Adipocyte (in vitro differentiated cells): Measurements from ENCODE around the gene MEI4.
"Not testable (repeated sequence)": the region's sequence is repeated elsewhere in the genome, so short reads cannot be mapped to it uniquely, and the experiment has no call there.

ENCODE experiments used
- DNase-seq: peaks from one replicate; pipeline ENCODE4 v3.0.0-alpha.2; 2015; ENCODE audit warnings: low read depth
- H3K27me3 ChIP-seq: replicated peaks from 2 replicates; pipeline ENCODE4 v1.7.0; 2013; ENCODE audit warnings: mild to moderate bottlenecking, low read length, moderate library complexity; ENCODE audit not compliant: control insufficient read depth, insufficient read depth
- H3K36me3 ChIP-seq: 2 replicates; pipeline ENCODE4 v1.7.0; 2013; ENCODE audit warnings: low read length, mild to moderate bottlenecking, moderate library complexity; ENCODE audit not compliant: control insufficient read depth, insufficient read depth, severe bottlenecking
- H3K4me1 ChIP-seq: 2 replicates; pipeline ENCODE4 v1.7.0; 2013; ENCODE audit warnings: mild to moderate bottlenecking, low read length, moderate library complexity; ENCODE audit not compliant: control insufficient read depth, insufficient read depth
- H3K4me3 ChIP-seq: 2 replicates; pipeline ENCODE4 v1.7.0; 2013; ENCODE audit warnings: mild to moderate bottlenecking, low read length, moderate library complexity
- H3K9ac ChIP-seq: 2 replicates; pipeline ENCODE4 v1.7.0; 2013; ENCODE audit warnings: mild to moderate bottlenecking, low read length, moderate library complexity
- H3K9me3 ChIP-seq: 2 replicates; pipeline ENCODE4 v1.7.0; 2013; ENCODE audit warnings: mild to moderate bottlenecking, low read length, moderate library complexity; ENCODE audit not compliant: control insufficient read depth

Gene MEI4

DNA sequence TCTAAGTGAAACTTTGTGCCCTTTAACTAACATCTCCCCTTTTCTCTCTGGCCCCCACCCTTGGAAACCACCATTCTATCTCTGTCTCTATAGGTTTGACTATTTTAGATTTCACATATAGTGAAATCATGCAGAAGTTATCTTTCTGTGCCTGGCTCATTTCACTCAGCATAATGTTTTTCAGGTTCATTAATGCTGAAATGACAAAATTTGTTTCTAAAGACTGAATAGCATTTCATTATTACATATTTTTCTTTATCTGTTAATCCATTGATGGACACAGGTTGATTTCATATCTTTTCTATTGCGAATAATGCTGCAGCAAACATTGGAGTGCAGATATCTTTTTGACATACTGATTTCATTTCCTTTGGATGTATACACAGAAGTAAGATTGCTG is 30.7 kb downstream of the MEI4 start:
- H3K36me3 ChIP-seq, result no peaks in the 10 kb centered on the region
- no peaks in the 10 kb centered on the region for H3K9me3 ChIP-seq
- H3K9ac ChIP-seq, result no peak overlapping the region
- no peaks in the 10 kb centered on the region for H3K4me1 ChIP-seq
- DNase-seq, result no peak
- no peak overlapping the region for H3K4me3 ChIP-seq
- no peaks in the 10 kb centered on the region for H3K27me3 ChIP-seq

DNA sequence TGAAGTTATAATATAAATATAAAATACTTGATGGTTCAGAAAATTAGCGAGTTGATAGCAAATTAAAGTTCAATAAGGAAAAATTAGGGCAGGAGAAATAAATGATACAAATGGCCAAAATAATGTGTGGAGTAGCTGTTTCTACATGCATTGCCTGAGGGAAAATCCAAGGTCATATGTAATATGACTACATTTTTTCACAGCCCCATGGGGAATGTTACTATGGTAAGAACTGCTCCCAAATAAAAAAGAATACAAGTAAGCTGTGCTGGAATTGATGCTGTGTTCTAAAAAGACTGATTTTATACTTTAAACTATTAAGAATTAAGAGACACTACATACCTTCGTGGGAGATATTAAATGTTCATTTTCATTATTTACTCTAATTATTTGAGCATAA is 34.1 kb downstream of the MEI4 start:
- Histone ChIP-seq H3K4me1 (no peaks in the 10 kb centered on the region), H3K36me3 (no peaks in the 10 kb centered on the region), H3K9ac (no peak overlapping the region), H3K4me3 (no peak overlapping the region), H3K27me3 (no peaks in the 10 kb centered on the region), H3K9me3 (no peaks in the 10 kb centered on the region)
- DNase-seq, result no peak

DNA sequence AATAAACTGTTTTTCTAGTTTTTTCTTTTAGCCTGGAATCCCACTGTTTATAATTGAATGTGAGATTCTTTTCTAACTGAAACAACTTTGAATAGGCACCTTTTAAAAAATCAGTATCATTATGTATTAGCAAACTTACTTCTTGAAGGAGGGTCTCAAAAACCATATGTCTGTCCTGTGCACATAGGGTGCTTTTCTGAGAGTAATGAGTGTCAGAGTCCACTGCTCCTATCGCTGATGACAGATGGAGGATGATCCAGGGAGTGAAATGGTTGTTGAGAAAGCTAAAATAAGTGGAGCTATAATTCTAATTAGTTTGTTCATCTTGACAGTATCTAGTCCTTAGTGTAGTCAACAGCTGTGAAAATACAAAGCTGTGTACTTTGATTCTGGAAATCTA is 35.8 kb downstream of the MEI4 start:
- no peaks in the 10 kb centered on the region for H3K27me3 ChIP-seq
- H3K9ac ChIP-seq, result no peak overlapping the region
- H3K4me1 ChIP-seq, result no peaks in the 10 kb centered on the region
- no peaks in the 10 kb centered on the region for H3K36me3 ChIP-seq
- DNase-seq, result no peak
- no peak overlapping the region for H3K4me3 ChIP-seq
- no peaks in the 10 kb centered on the region for H3K9me3 ChIP-seq

DNA sequence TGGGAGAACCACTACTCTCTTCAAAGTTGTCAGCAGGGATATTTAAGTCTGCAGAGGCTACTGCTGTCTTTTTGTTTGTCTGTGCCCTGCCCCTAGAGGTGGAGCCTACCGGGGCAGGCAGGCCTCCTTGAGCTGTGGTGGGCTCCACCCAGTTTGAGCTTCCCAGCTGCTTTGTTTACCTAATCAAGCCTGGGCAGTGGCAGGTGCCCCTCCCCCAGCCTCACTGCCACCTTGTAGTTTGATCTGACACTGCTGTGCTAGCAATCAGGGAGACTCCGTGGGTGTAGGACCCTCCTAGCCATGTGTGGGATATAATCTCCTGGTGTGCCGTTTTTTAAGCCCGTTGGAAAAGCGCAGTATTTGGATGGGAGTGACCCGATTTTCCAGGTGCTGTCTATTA is 47.3 kb downstream of the MEI4 start:
- not testable (repeated sequence) for H3K9ac ChIP-seq, H3K4me1 ChIP-seq, H3K36me3 ChIP-seq, H3K4me3 ChIP-seq, H3K27me3 ChIP-seq, DNase-seq, H3K9me3 ChIP-seq

DNA sequence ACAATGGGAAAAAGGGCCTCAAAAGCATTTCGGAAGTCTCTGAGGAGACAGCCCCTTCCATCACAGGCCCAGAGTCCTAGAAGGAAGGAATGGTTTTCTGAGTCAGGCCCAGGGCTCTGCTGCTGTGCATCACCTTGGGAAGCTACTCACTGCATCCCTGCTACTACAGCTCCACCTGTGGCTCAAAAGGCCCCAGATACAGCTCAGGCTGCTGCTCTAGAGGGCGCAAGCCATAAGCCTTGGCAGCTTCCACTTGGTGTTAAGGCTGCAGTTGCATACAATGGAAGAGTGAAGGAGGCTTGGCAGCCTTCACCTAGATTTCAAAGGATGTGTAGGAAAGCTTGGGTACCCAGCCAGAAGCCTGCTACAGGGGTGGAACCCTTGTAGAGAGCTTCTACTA is 54.8 kb downstream of the MEI4 start:
- Histone ChIP-seq H3K4me3 (no peak overlapping the region), H3K36me3 (no peaks in the 10 kb centered on the region), H3K9me3 (peaks cover 11% of the 10 kb centered on the region), H3K9ac (no peak overlapping the region), H3K27me3 (no peaks in the 10 kb centered on the region), H3K4me1 (no peaks in the 10 kb centered on the region)
- DNase-seq, result no peak

DNA sequence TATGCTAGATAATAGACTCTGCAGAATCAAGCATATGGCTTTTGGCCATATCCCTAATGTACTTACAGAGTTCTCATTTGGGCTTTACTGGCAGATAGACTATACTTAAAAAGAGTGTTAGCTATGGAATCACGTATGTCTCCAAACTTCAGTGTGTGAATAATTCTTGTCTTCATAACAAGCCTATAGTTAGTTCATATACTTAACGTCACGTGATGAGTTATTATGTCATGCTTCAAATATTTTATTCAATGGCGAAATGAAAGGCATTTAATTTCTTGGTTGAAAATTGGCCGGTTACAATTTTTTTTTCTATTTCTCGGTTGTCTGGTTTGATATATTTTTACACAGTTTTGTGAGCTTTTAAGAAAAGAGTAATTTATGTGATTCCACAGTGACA is 62.7 kb downstream of the MEI4 start:
- Histone ChIP-seq H3K9me3 (no peaks in the 10 kb centered on the region), H3K4me3 (no peak overlapping the region), H3K36me3 (no peaks in the 10 kb centered on the region), H3K9ac (no peak overlapping the region), H3K4me1 (no peaks in the 10 kb centered on the region), H3K27me3 (no peaks in the 10 kb centered on the region)
- no peak for DNase-seq

DNA sequence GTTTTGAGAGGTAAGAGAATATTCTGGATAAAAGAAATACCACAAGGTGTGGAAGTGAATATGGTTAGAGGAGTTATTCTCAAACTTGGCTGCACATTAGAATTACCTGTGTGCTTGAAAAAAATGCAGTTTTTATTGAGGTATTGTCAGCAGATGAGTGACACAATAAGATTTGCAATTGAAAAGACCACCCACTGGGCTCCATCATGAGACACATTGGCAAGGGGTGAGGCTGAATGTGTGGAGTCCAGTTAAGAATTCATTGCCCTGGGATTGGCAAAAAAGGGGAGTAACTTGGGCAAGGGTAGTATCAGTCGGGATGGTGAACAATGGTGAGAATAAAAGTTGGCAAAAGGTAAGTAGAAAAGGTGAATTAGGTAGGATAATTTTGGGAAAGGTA is 63.5 kb downstream of the MEI4 start:
- Histone ChIP-seq H3K9ac (no peak overlapping the region), H3K27me3 (no peaks in the 10 kb centered on the region), H3K36me3 (no peaks in the 10 kb centered on the region), H3K9me3 (no peaks in the 10 kb centered on the region), H3K4me3 (no peak overlapping the region), H3K4me1 (no peaks in the 10 kb centered on the region)
- no peak for DNase-seq

DNA sequence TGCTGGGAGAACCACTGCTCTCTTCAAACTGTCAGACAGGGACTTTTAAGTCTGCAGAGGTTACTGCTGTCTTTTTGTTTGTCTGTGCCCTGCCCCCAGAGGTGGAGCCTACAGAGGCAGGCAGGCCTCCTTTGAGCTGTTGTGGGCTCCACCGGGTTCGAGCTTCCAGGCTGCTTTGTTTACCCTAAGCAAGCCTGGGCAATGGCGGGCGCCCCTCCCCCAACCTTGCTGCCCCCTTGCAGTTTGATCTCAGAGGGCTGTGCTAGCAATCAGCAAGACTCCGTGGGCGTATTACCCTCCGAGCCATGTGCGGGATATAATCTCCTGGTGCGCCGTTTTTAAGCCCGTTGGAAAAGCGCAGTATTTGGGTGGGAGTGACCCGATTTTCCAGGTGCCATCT is 83.2 kb downstream of the MEI4 start:
- H3K36me3 ChIP-seq, H3K4me1 ChIP-seq: not testable (repeated sequence)

DNA sequence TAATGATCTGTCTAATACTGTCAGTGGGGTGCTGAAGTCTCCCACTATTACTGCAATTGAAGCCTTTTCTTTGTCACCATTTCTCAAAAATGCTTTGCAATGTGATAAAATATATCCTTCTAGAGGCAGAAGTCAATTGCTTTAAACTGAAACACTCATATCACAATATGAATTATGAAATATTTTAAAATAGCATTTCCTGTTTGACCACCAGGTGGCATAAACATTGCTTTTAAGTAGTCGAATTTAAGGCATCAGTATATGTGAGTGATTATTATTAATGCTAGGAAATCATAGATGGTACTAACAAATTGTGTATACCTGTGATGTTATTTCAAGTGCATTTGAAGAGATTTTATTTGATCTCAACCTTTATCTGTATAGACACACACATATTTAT is 87.5 kb downstream of the MEI4 start:
- Histone ChIP-seq H3K4me3 (no peak overlapping the region), H3K36me3 (no peaks in the 10 kb centered on the region), H3K9ac (no peak overlapping the region), H3K27me3 (no peaks in the 10 kb centered on the region), H3K4me1 (no peaks in the 10 kb centered on the region), H3K9me3 (no peaks in the 10 kb centered on the region)
- DNase-seq, result peak; percentile 69

More for the DNA sequence above, 83.2 kb downstream of the MEI4 start:
- H3K9me3 ChIP-seq, H3K4me3 ChIP-seq, DNase-seq, H3K9ac ChIP-seq, H3K27me3 ChIP-seq: not testable (repeated sequence)

DNA sequence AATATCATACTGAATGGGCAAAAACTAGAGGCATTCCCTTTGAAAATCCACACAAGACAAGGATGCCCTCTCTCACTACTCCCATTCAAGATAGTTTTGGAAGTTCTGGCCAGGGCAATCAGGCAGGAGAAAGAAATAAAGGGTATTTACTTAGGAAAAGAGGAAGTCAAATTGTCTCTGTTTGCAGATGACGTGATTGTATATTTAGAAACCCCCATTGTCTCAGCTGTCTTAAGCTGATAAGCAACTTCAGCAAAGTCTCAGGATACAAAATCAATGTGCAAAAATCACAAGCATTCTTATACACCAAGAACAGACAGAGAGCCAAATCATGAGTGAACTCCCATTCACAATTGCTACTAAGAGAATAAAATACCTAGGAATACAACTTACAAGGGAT is 99.3 kb downstream of the MEI4 start:
- H3K27me3 ChIP-seq, H3K4me1 ChIP-seq, H3K9me3 ChIP-seq, H3K4me3 ChIP-seq, H3K9ac ChIP-seq, DNase-seq, H3K36me3 ChIP-seq: not testable (repeated sequence)

DNA sequence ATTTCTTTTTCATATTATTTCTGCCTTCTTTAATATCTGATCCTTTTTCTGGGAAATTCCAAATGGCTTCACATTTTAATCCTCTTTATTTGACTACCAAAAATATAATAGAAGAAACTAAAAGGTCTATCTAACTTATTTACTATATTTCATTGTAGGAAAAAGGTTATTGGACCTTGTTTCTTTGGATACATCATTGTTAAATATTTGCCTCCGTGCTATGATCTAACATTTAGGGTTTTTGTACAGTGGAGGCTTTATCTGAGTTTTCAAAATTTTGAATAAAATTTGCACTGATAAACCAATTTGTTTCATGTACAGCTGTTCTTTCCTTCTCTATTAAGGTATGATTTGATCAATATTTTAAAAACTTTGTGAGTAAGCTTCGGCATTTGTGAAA is 109.5 kb downstream of the MEI4 start:
- Histone ChIP-seq H3K27me3 (no peaks in the 10 kb centered on the region), H3K9ac (no peak overlapping the region), H3K9me3 (no peaks in the 10 kb centered on the region), H3K4me1 (no peaks in the 10 kb centered on the region), H3K36me3 (no peaks in the 10 kb centered on the region), H3K4me3 (no peak overlapping the region)
- no peak for DNase-seq

DNA sequence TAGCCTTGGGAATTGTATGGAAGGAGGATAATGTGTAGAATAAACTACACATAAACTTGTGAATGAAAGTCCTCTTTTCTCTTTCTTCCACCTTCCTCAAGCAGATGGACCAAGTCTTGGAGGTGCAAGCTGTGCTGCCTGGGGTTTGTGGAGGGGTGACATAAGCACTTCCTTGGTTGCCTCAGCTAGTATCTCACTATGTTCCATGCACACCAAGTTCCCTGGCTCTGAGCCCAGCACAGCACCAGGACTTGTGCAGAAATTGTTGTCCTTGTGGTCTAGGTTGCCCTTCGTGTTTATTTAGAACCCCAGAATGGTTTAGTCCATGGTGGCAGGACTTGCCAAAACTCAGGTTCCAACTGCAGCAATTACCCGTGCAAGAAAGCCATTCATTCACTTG is 110.3 kb downstream of the MEI4 start:
- Histone ChIP-seq H3K4me1 (no peaks in the 10 kb centered on the region), H3K9me3 (no peaks in the 10 kb centered on the region), H3K4me3 (no peak overlapping the region), H3K27me3 (no peaks in the 10 kb centered on the region), H3K36me3 (no peaks in the 10 kb centered on the region), H3K9ac (no peak overlapping the region)
- no peak for DNase-seq
